SK-N-SH (cell line): ENCODE measurements around the gene TRAM2.

Source experiments
- EZH2phosphoT487 ChIP-seq: fragments of 200-600 bp; sonication (generic); IDR thresholded peaks from 2 replicates; pipeline ENCODE4 v1.6.1; 2017; ENCODE audit warnings: low read depth, mixed run types, mild to moderate bottlenecking, antibody characterized with exemption, moderate library complexity, borderline replicate concordance
- MXI1 ChIP-seq: IDR thresholded peaks from 2 replicates; pipeline ENCODE4 v1.6.1; 2012; ENCODE audit warnings: mild to moderate bottlenecking, low read depth, low read length, improper control_type of control experiment
- RCOR1 ChIP-seq: fragments of 150-350 bp; IDR thresholded peaks from 2 replicates; pipeline ENCODE4 v1.6.1; 2017; ENCODE audit warnings: antibody characterized with exemption, low read length
- YY1 ChIP-seq: IDR thresholded peaks from 2 replicates; pipeline ENCODE4 v1.4.0; 2012; ENCODE audit warnings: low read depth, mild to moderate bottlenecking
- TF ChIP-seq, protein P1 (sequence below): fragments of 200-600 bp; sonication (generic); IDR thresholded peaks from 2 replicates; pipeline ENCODE4 v1.6.1; 2017; ENCODE audit warnings: antibody characterized with exemption, mild to moderate bottlenecking, moderate library complexity

DNA sequence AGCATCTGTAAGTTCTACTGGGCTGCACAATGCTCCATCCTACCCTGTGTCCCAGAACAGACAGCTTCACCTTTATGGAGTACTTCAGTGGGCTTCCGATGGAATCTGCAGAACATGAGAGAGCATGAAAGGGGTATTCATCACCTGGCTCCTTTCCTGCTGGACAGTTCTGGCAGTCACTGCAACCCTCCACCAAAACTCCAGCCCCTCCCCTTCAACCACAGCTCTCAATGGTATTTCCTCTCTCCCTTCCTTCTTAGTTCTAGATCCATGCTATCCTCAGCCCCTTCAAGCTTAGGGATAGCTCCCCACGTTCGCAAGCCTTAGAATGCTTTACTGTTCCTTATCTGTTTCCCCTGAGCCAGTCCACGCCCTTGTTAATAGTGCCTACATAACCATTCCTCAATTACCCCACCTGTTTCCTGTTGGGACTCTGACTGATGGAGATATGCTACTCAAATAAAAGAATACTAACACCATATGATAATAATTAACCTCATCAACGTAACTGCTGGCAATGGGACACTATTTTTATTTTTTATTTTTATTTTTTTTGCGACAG lies 26.8 kb downstream of the TRAM2 start:
- TF ChIP-seq YY1 (no peak), MXI1 (no peak), EZH2phosphoT487 (no peak), RCOR1 (no peak)
- TF ChIP-seq, protein P1, sequence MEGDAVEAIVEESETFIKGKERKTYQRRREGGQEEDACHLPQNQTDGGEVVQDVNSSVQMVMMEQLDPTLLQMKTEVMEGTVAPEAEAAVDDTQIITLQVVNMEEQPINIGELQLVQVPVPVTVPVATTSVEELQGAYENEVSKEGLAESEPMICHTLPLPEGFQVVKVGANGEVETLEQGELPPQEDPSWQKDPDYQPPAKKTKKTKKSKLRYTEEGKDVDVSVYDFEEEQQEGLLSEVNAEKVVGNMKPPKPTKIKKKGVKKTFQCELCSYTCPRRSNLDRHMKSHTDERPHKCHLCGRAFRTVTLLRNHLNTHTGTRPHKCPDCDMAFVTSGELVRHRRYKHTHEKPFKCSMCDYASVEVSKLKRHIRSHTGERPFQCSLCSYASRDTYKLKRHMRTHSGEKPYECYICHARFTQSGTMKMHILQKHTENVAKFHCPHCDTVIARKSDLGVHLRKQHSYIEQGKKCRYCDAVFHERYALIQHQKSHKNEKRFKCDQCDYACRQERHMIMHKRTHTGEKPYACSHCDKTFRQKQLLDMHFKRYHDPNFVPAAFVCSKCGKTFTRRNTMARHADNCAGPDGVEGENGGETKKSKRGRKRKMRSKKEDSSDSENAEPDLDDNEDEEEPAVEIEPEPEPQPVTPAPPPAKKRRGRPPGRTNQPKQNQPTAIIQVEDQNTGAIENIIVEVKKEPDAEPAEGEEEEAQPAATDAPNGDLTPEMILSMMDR, result no peak
